PC-9 (cell line): ENCODE results near the gene KLC1.

ENCODE experiments used
- CTCF ChIP-seq: fragments of 200-600 bp; sonication (generic); conservative IDR thresholded peaks from 2 replicates; pipeline ENCODE4 v1.6.1; 2017; ENCODE audit warnings: mixed run types, antibody characterized with exemption, mild to moderate bottlenecking, moderate library complexity
- EZH2 ChIP-seq: fragments of 200-600 bp; sonication (generic); IDR thresholded peaks from 2 replicates; pipeline ENCODE4 v1.8.0; 2017; ENCODE audit warnings: antibody characterized with exemption, low read depth

- TF ChIP-seq CTCF, result no peak
- no peak for TF ChIP-seq EZH2
Observed at GRCh38 chr14:103600503-103600902, 28.5 kb upstream of the KLC1 start.
